K562 (cell line): ENCODE measurements around the gene RSU1. TPM values are rescaled to one million over a fixed set of nuclear protein-coding genes. Genes with fewer than 3 reads are reported as not detected.
A peak's percentile ranks its signal among the peaks of the same experiment; 100 is the strongest.

Experiments
- ATAC-seq: fragments of 200-7000 bp; cut with Tn5 transposase; 3 replicates; pipeline ENCODE4 v1.9.1; 2020; ENCODE audit warnings: moderate library complexity
- BruUV-seq: library from RNA; stranded (reverse); fragments of 400-500 nt; replicated peaks from 2 replicates; lab custom pipeline; 2021; lab: Mats Ljungman, UMichigan
- CTCF ChIA-PET: fragments of 300-600 bp; formaldehyde crosslinking; extraction: SDS; loops from one replicate; lab custom pipeline; 2021; ENCODE audit warnings: low intra/inter-chr PET ratio; lab: Yijun Ruan, JAX
- POLR2A ChIA-PET: fragments of 300-600, 350-650 bp; sonication (Branson Sonifier 250); formaldehyde crosslinking; extraction: SDS; loops from one replicate; lab custom pipeline; 2021; ENCODE audit warnings: antibody characterized with exemption, inconsistent platforms; lab: Yijun Ruan, JAX
- DNase-seq, 4 experiments: peaks; one replicate each; pipeline versions ENCODE4 v3.0.0 to v3.0.0-alpha.2; 2011 to 2018; ENCODE audit warnings: low spot score in 3 of 4, mixed read lengths in 3 of 4; ENCODE audit errors: extremely low read depth in 1 of 4
- FAIRE-seq: peaks from 2 replicates; lab custom pipeline; 2011; peaks lifted over from hg19 to GRCh38; lab: Jason Lieb, UNC
- H2AFZ ChIP-seq: 2 replicates; pipeline ENCODE4 v1.6.0; 2011; ENCODE audit warnings: low read depth, low read length, control low read depth, inconsistent platforms
- H3K27ac ChIP-seq: fragments of 200-600 bp; 3 replicates; pipeline ENCODE4 v1.8.0; 2011; ENCODE audit warnings: low read depth, mild to moderate bottlenecking, control low read depth, inconsistent platforms, low read length, moderate library complexity, mixed read lengths; ENCODE audit errors: extremely low read depth
- H3K27me3 ChIP-seq, 2 experiments: fragments of 300-600 bp in 1 of 2; 2 replicates in 1 of 2; 3 replicates in 1 of 2; pipeline versions ENCODE4 v1.6.0 to v1.8.0; 2011; ENCODE audit warnings: inconsistent platforms in 2 of 2, low read length in 2 of 2, mild to moderate bottlenecking in 1 of 2, mixed read lengths in 1 of 2, moderate library complexity in 1 of 2; ENCODE audit not compliant: control insufficient read depth in 2 of 2, insufficient read depth in 2 of 2
- H3K36me3 ChIP-seq: fragments of 300-600 bp; 3 replicates; pipeline ENCODE4 v1.8.0; 2011; ENCODE audit warnings: mild to moderate bottlenecking, low read length, inconsistent platforms; ENCODE audit not compliant: control insufficient read depth, insufficient read depth
- H3K4me1 ChIP-seq, 2 experiments: fragments of 200-600 bp in 1 of 2; replicated peaks in 1 of 2; 2 replicates in 1 of 2; 3 replicates in 1 of 2; pipeline versions ENCODE4 v1.5.1 to v1.8.0; 2011; ENCODE audit warnings: inconsistent platforms in 2 of 2, low read length in 2 of 2, mild to moderate bottlenecking in 1 of 2, mixed read lengths in 1 of 2, moderate library complexity in 1 of 2; ENCODE audit not compliant: control insufficient read depth in 2 of 2, insufficient read depth in 2 of 2
- H3K4me2 ChIP-seq: 2 replicates; pipeline ENCODE4 v1.6.1; 2011; ENCODE audit warnings: low read length, control low read depth, inconsistent platforms, mixed read lengths; ENCODE audit not compliant: insufficient read depth
- H3K4me3 ChIP-seq: fragments of 200-600 bp; sonication (generic), shearing (Covaris generic); 2 replicates; pipeline ENCODE4 v1.5.1; 2016; ENCODE audit warnings: control low read depth, inconsistent platforms
- H3K79me2 ChIP-seq: fragments of 200-600 bp; 3 replicates; pipeline ENCODE4 v1.8.0; 2011; ENCODE audit warnings: low read length, inconsistent platforms; ENCODE audit not compliant: control insufficient read depth, insufficient read depth
- H3K9ac ChIP-seq, 2 experiments: 2 replicates each; pipeline versions ENCODE4 v1.6.0 to v1.6.1; 2011; ENCODE audit warnings: low read depth in 2 of 2, low read length in 2 of 2, control low read depth in 1 of 2, inconsistent platforms in 1 of 2, mild to moderate bottlenecking in 1 of 2, mixed read lengths in 1 of 2; ENCODE audit not compliant: insufficient read depth in 1 of 2
- H3K9me1 ChIP-seq: one replicate; pipeline ENCODE4 v1.6.0; 2011; ENCODE audit warnings: inconsistent platforms, mild to moderate bottlenecking, low read length, moderate library complexity; ENCODE audit not compliant: control insufficient read depth, insufficient read depth
- H3K9me3 ChIP-seq: replicated peaks from 2 replicates; pipeline ENCODE4 v1.5.1; 2011; ENCODE audit warnings: low read depth, low read length, inconsistent platforms; ENCODE audit not compliant: control insufficient read depth, insufficient read depth
- H4K20me1 ChIP-seq: replicated peaks from 2 replicates; pipeline ENCODE4 v1.6.1; 2011; ENCODE audit warnings: low read length, inconsistent platforms, mixed read lengths; ENCODE audit not compliant: control insufficient read depth, insufficient read depth
- BHLHE40 ChIP-seq: IDR thresholded peaks from 2 replicates; pipeline ENCODE4 v1.6.1; 2011; ENCODE audit warnings: low read length, improper control_type of control experiment
- DEAF1 ChIP-seq: fragments of 450-650 bp; formaldehyde crosslinking; IDR thresholded peaks from 2 replicates; pipeline ENCODE4 v1.4.0; 2020; ENCODE audit warnings: mild to moderate bottlenecking, moderate library complexity
- NCOR1 ChIP-seq: fragments of 450-650 bp; IDR thresholded peaks from 2 replicates; pipeline ENCODE4 v1.6.1; 2016; ENCODE audit warnings: mild to moderate bottlenecking, moderate library complexity
- RAD21 ChIP-seq, 2 experiments: fragments of 250-450 bp in 1 of 2; fragments of 450-650 bp in 1 of 2; sonication (Bioruptor Pico) in 1 of 2; formaldehyde crosslinking in 1 of 2; IDR thresholded peaks in 1 of 2; conservative IDR thresholded peaks in 1 of 2; 2 replicates each; pipeline versions ENCODE4 v1.4.0 to v1.8.0; 2020 to 2022; ENCODE audit warnings: mild to moderate bottlenecking in 2 of 2, moderate library complexity in 1 of 2
- REST ChIP-seq, 2 experiments: fragments of 450-650 bp; formaldehyde crosslinking in 1 of 2; IDR thresholded peaks; 2 replicates each; pipeline versions ENCODE4 v1.4.0 to v1.6.1; 2014 to 2020; ENCODE audit warnings: mild to moderate bottlenecking in 2 of 2, borderline replicate concordance in 1 of 2, low read depth in 1 of 2
- WGBS: fragments of 100-300 bp; shearing (Covaris generic); methylation state at CpG from one replicate; pipeline ENCODE4 v1.1.6; 2016; ENCODE audit warnings: low coverage, mixed read lengths; ENCODE audit not compliant: insufficient coverage; ENCODE audit errors: missing lambda C conversion rate; 5-methylcytosine and 5-hydroxymethylcytosine counted together
- in situ Hi-C: fragments of 300-500 bp; cut with MboI; formaldehyde crosslinking; loops from 4 replicates; pipeline ENCODE4 v1.15.0; 2018; ENCODE audit warnings: inconsistent platforms, mixed read lengths
- intact Hi-C: fragments of 100-400 bp; cut with micrococcal nuclease; formaldehyde crosslinking; loops from 2 replicates; pipeline ENCODE4 v1.14.2; 2022
- polyA plus RNA-seq, 8 experiments: library from polyadenylated mRNA; depleted of rRNA in 4 of 8; stranded (reverse) in 5 of 8; unstranded in 3 of 8; fragments of >200 nt; fragmentation: Nextera tagmentation in 2 of 8; fragmentation: Illumina TruSeq in 1 of 8; extraction: Ambion mirVana in 2 of 8; extraction: Trizol in 1 of 8; gene quantifications; 2 replicates each; pipeline versions ENCODE4 v1.2.1 to v1.2.3, GENCODE V29; 2011 to 2014; ENCODE audit warnings: inconsistent platforms in 1 of 8, missing spikeins in 1 of 8
- total RNA-seq, 7 experiments: library from RNA; depleted of rRNA in 6 of 7; stranded (reverse); fragments of >200 nt in 6 of 7; fragmentation: Illumina TruSeq in 2 of 7; extraction: Trizol in 2 of 7; gene quantifications; 2 replicates each; pipeline versions ENCODE4 v1.2.1 to v1.2.3, GENCODE V29; 2011 to 2021; ENCODE audit warnings: low replicate concordance in 1 of 7
- TF ChIP-seq, protein P1 (sequence below), 3 experiments: IDR thresholded peaks in 2 of 3; conservative IDR thresholded peaks in 1 of 3; 2 replicates each; pipeline ENCODE4 v1.5.1; 2011 to 2012; ENCODE audit warnings: low read length in 3 of 3, mild to moderate bottlenecking in 3 of 3, control low read depth in 2 of 3, improper control_type of control experiment in 1 of 3, inconsistent platforms in 1 of 3, low read depth in 1 of 3, mixed read lengths in 1 of 3, moderate library complexity in 1 of 3; ENCODE audit not compliant: insufficient read depth in 2 of 3

The RSU1 gene
- total and polyA plus RNA-seq, 9 of the 15 experiments (the other 6 are each of a cell fraction or from before 2014, with no cell fraction given): 18.8 to 67.3 (median 31.5) TPM

- CTCF ChIA-PET: interaction anchor here (0.9 to 1.2 kb wide), 3 partner anchors 25 to 404 kb away, joined by 3 to 4 read pairs (median 3); no protein-coding TSS in a partner anchor
- no peak for TF ChIP-seq NCOR1
- TF ChIP-seq, protein P1, sequence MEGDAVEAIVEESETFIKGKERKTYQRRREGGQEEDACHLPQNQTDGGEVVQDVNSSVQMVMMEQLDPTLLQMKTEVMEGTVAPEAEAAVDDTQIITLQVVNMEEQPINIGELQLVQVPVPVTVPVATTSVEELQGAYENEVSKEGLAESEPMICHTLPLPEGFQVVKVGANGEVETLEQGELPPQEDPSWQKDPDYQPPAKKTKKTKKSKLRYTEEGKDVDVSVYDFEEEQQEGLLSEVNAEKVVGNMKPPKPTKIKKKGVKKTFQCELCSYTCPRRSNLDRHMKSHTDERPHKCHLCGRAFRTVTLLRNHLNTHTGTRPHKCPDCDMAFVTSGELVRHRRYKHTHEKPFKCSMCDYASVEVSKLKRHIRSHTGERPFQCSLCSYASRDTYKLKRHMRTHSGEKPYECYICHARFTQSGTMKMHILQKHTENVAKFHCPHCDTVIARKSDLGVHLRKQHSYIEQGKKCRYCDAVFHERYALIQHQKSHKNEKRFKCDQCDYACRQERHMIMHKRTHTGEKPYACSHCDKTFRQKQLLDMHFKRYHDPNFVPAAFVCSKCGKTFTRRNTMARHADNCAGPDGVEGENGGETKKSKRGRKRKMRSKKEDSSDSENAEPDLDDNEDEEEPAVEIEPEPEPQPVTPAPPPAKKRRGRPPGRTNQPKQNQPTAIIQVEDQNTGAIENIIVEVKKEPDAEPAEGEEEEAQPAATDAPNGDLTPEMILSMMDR (IDR thresholded peaks at IDR 0.05 in 2 of 3, conservative IDR thresholded peaks at IDR 0.05 in 1 of 3; ENCODE audit: insufficient read depth in 2 of 3, low read depth in 1 of 3, low read length in 3 of 3): peak; percentile 29 to 71 (median 44); a peak in 4 of 6 replicates
- peak; percentile 74 to 79 for TF ChIP-seq RAD21 (CRISPR knock-in tag; conservative IDR thresholded peaks at IDR 0.05 in 1 of 2, IDR thresholded peaks at IDR 0.05 in 1 of 2)
- TF ChIP-seq BHLHE40: 0 out of 2 replicates have a peak, but pooled peaks have one; percentile 10
- TF ChIP-seq DEAF1 (CRISPR knock-in tag): peak; percentile 50
- peak; percentile 73; the same call in 1 of the 2 replicates for TF ChIP-seq REST (IDR thresholded peaks at IDR 0.05; ENCODE audit: borderline replicate concordance)
- no peak for TF ChIP-seq REST (CRISPR knock-in tag; IDR thresholded peaks at IDR 0.05; ENCODE audit: low read depth)
These were observed 36.0 kb upstream of the RSU1 start for GRCh38 chr10:16853201-16853600.

More at GRCh38 chr10:16853201-16853600, 36.0 kb upstream of the RSU1 start:
- peaks cover 0 to 2% of the 10 kb centered on the region in 2 experiments; a peak in 2 of 5 replicates for H3K27me3 ChIP-seq
- H3K9me3 ChIP-seq: no peaks in the 10 kb centered on the region
- no peaks in the 10 kb centered on the region for H4K20me1 ChIP-seq
- DNase-seq (peak in 2 of 4 experiments; percentile 17 to 45), ATAC-seq (peak; percentile 71), FAIRE-seq (peak; percentile 78)
- in situ Hi-C loops: no loop called here
- BruUV-seq: no TSS peak
- H3K27ac ChIP-seq: no peak overlapping the region
- H3K9me1 ChIP-seq: no peaks in the 10 kb centered on the region
- no peak overlapping the region for H3K4me3 ChIP-seq
- intact Hi-C loops: loop anchor here (5.0 kb wide), 1 partner anchor 39 kb away; no protein-coding TSS in a partner anchor
- H3K36me3 ChIP-seq: no peaks in the 10 kb centered on the region
- 3% methylated on average over 4 of the region's 4 CpGs for WGBS
- H3K4me1 ChIP-seq: no peaks in the 10 kb centered on the region
- H3K4me2 ChIP-seq: no peak overlapping the region
- H3K79me2 ChIP-seq: no peaks in the 10 kb centered on the region
- no peak overlapping the region for H3K9ac ChIP-seq
- H2AFZ ChIP-seq: no peak overlapping the region
- POLR2A ChIA-PET: interaction anchor here (1.6 kb wide), 1 partner anchor 377 kb away, joined by 6 read pairs; no protein-coding TSS in a partner anchor
